Osteoblast (primary cell): ENCODE data around the gene GPX6. TPM values are rescaled to one million over a fixed set of nuclear protein-coding genes. Genes with fewer than 3 reads are reported as not detected.

Experiments used
- DNase-seq: peaks from one replicate; pipeline ENCODE4 v3.0.0; 2011; ENCODE audit warnings: low spot score, mixed read lengths; ENCODE audit not compliant: insufficient read length; ENCODE audit errors: missing footprints
- H2AFZ ChIP-seq: 2 replicates; pipeline ENCODE4 v1.6.0; 2011; ENCODE audit warnings: mild to moderate bottlenecking, low read length
- H3K27ac ChIP-seq: 2 replicates; pipeline ENCODE4 v1.5.1; 2011; ENCODE audit warnings: mild to moderate bottlenecking, low read depth, low read length, moderate library complexity
- H3K27me3 ChIP-seq: 2 replicates; pipeline ENCODE4 v1.6.0; 2012; ENCODE audit warnings: mild to moderate bottlenecking, control low read depth, inconsistent platforms, low read length, moderate library complexity; ENCODE audit not compliant: insufficient read depth
- H3K36me3 ChIP-seq: 2 replicates; pipeline ENCODE4 v1.5.1; 2011; ENCODE audit warnings: mild to moderate bottlenecking, low read length, control low read depth, moderate library complexity; ENCODE audit not compliant: insufficient read depth
- H3K4me1 ChIP-seq: 2 replicates; pipeline ENCODE4 v1.5.1; 2011; ENCODE audit warnings: mild to moderate bottlenecking, low read length, control low read depth, moderate library complexity; ENCODE audit not compliant: insufficient read depth
- H3K4me2 ChIP-seq: 2 replicates; pipeline ENCODE4 v1.6.0; 2011; ENCODE audit warnings: mild to moderate bottlenecking, low read length; ENCODE audit not compliant: insufficient read depth
- H3K4me3 ChIP-seq: fragments of 200-600 bp; sonication (generic); 3 replicates; pipeline ENCODE4 v1.5.1; 2012; ENCODE audit warnings: mild to moderate bottlenecking, low read length, inconsistent platforms; ENCODE audit not compliant: insufficient read depth
- H3K79me2 ChIP-seq: 2 replicates; pipeline ENCODE4 v1.6.0; 2012; ENCODE audit warnings: mild to moderate bottlenecking, low read length, control low read depth, inconsistent platforms; ENCODE audit not compliant: insufficient read depth
- H3K9me3 ChIP-seq: 2 replicates; pipeline ENCODE4 v1.5.1; 2011; ENCODE audit warnings: low read depth, low read length, control low read depth
- H4K20me1 ChIP-seq: 2 replicates; pipeline ENCODE4 v1.6.0; 2012; ENCODE audit warnings: mild to moderate bottlenecking, low read length, control low read depth; ENCODE audit not compliant: insufficient read depth
- CTCF ChIP-seq: IDR thresholded peaks from 2 replicates; pipeline ENCODE4 v1.5.1; 2011; ENCODE audit warnings: mild to moderate bottlenecking, low read depth, low read length, moderate library complexity; ENCODE audit errors: extremely low read depth
- total RNA-seq: library from RNA; depleted of rRNA; stranded (reverse); fragments of >200 nt; gene quantifications from 2 replicates; pipeline ENCODE4 v1.2.3, GENCODE V29; 2012

GPX6 gene
- total RNA-seq, 1 donor = not detected

DNA sequence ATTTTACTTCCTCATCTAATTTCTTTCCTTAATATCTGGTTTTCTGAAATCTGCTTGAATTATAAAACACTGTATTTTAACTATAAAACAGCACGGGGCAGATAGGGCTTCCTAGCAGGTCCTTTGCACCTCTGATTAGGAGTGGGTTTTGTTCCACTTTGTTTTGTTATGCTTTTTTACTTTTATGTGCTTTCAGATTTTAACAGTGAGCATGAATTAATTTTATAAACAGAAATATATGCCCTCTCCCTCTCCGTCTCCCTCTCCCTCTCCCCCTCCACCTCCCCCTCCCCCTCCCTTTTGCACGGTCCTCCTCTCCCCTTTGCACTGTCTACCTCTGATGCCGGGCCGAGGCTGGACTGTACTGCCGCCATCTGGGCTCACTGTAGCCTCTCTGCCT, 14.3 kb downstream of the GPX6 start:
- Histone ChIP-seq H3K36me3 (no peaks in the 10 kb centered on the region), H3K4me3 (no peak overlapping the region), H3K27me3 (peaks cover 3% of the 10 kb centered on the region), H2AFZ (no peak overlapping the region), H3K4me2 (no peak overlapping the region), H3K27ac (no peak overlapping the region), H3K4me1 (no peaks in the 10 kb centered on the region), H3K9me3 (no peaks in the 10 kb centered on the region), H3K79me2 (no peaks in the 10 kb centered on the region), H4K20me1 (no peaks in the 10 kb centered on the region)
- TF ChIP-seq CTCF = no peak
- DNase-seq = no peak

- Histone ChIP-seq H3K4me2 (no peak overlapping the region), H3K4me1 (no peaks in the 10 kb centered on the region), H4K20me1 (no peaks in the 10 kb centered on the region), H3K9me3 (no peaks in the 10 kb centered on the region), H3K27me3 (peaks cover 3% of the 10 kb centered on the region), H3K4me3 (no peak overlapping the region), H3K36me3 (no peaks in the 10 kb centered on the region), H3K79me2 (no peaks in the 10 kb centered on the region), H3K27ac (no peak overlapping the region), H2AFZ (no peak overlapping the region)
- TF ChIP-seq CTCF = no peak
- DNase-seq = no peak
Measured at GRCh38 chr6:28497893-28498292, 17.7 kb downstream of the GPX6 start.

GRCh38 chr6:28497306-28497705, 18.3 kb downstream of the GPX6 start:
- Histone ChIP-seq H3K27me3 (peaks cover 3% of the 10 kb centered on the region), H4K20me1 (no peaks in the 10 kb centered on the region), H2AFZ (no peak overlapping the region)

GRCh38 chr6:28496099-28496779, 19.4 kb downstream of the GPX6 start:
- no peak for TF ChIP-seq CTCF
- no peaks in the 10 kb centered on the region for H4K20me1 ChIP-seq
- H3K4me1 ChIP-seq = no peaks in the 10 kb centered on the region
- peaks cover 3% of the 10 kb centered on the region for H3K27me3 ChIP-seq
- H3K4me3 ChIP-seq = no peak overlapping the region
- no peak overlapping the region for H3K27ac ChIP-seq
- no peaks in the 10 kb centered on the region for H3K36me3 ChIP-seq
- H3K79me2 ChIP-seq = no peaks in the 10 kb centered on the region
- no peaks in the 10 kb centered on the region for H3K9me3 ChIP-seq
- no peak overlapping the region for H3K4me2 ChIP-seq
- no peak for DNase-seq
- no peak overlapping the region for H2AFZ ChIP-seq

More at GRCh38 chr6:28497306-28497705, 18.3 kb downstream of the GPX6 start:
- Histone ChIP-seq H3K4me1 (no peaks in the 10 kb centered on the region), H3K27ac (no peak overlapping the region), H3K4me2 (no peak overlapping the region), H3K79me2 (no peaks in the 10 kb centered on the region), H3K36me3 (no peaks in the 10 kb centered on the region), H3K4me3 (no peak overlapping the region), H3K9me3 (no peaks in the 10 kb centered on the region)
- DNase-seq = no peak
- TF ChIP-seq CTCF = no peak
